Ascending aorta (tissue), 2 donors: ENCODE measurements around the gene CFTR. TPM values are rescaled to one million over a fixed set of nuclear protein-coding genes. Genes with fewer than 3 reads are reported as not detected.
A peak's percentile ranks its signal among the peaks of the same experiment; 100 is the strongest.

Experiments
- DNase-seq, 2 donors: peaks; one replicate each; pipeline ENCODE4 v3.0.0-alpha.2; 2019; ENCODE audit warnings: low spot score in 2 of 2
- H3K27ac ChIP-seq, 2 donors: fragments of 200-600 bp; sonication (generic); one replicate each; pipeline ENCODE4 v1.5.1; 2016 to 2017; ENCODE audit warnings: mild to moderate bottlenecking in 1 of 2
- H3K27me3 ChIP-seq: fragments of 200-600 bp; sonication (generic); one replicate; pipeline ENCODE4 v1.5.1; 2017
- H3K36me3 ChIP-seq, 2 donors: fragments of 200-600 bp; sonication (generic); one replicate each; pipeline ENCODE4 v1.5.1; 2016
- H3K4me1 ChIP-seq, 2 donors: fragments of 200-600 bp; sonication (generic); one replicate each; pipeline ENCODE4 v1.5.1; 2016 to 2017; ENCODE audit warnings: mild to moderate bottlenecking in 1 of 2
- H3K4me3 ChIP-seq, 2 donors: fragments of 200-600 bp; sonication (generic); one replicate each; pipeline ENCODE4 v1.5.1; 2016 to 2017; ENCODE audit warnings: mild to moderate bottlenecking in 1 of 2
- H3K9me3 ChIP-seq, 2 donors: fragments of 200-600 bp; sonication (generic); one replicate each; pipeline ENCODE4 v1.5.1; 2016
- intact Hi-C: fragments of 100-400 bp; cut with DNase I; formaldehyde crosslinking; loops from one replicate; pipeline ENCODE4 v1.15.1; 2023
- total RNA-seq: library from RNA; depleted of rRNA; stranded (reverse); fragments of >200 nt; gene quantifications from one replicate; pipeline ENCODE4 v1.1.0, GENCODE V29; 2016
- TF ChIP-seq, protein P1 (sequence below), 3 experiments: fragments of 200-600 bp in 2 of 3; fragments of 450-650 bp in 1 of 3; sonication (generic) in 2 of 3; IDR thresholded peaks; one replicate each; pipeline ENCODE4 v1.5.1; 2016 to 2019; ENCODE audit warnings: antibody characterized with exemption in 3 of 3, mild to moderate bottlenecking in 1 of 3, moderate library complexity in 1 of 3

Gene CFTR
- total RNA-seq, 1 donor from 2014 or later = 0.21 TPM

DNA sequence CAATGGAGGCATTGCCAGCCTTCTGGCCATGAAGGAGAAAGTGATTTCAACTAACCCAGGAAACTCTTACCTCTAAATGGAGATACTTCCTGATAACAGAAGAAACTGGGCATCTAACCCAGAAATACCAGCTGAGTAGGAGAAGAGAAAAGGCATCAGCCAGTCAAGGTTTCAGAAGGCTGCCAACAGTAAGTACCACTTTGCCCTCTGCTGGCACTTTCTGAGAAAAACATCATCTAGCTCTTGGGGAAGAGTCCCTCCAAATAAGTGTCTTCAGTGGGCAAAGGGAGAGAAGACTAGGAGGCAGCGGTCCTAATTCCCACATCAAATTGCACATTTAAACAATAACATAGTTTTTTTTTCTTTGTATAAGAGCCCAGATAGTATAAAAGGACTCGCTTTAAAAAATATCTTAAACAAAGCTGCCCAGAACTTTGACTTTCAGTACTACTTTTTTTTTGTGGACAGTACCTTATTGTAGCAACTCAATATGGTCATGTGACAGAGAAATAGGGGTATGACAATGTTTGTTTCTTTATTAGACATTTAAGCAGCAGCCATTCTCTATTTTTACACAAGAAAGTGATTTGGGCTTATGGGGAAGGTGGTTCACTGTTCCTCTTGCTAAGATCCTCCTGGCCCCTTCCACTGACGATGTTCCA lies 236.1 kb downstream of the CFTR start:
- H3K27me3 ChIP-seq = no peaks in the 10 kb centered on the region
- no peaks in the 10 kb centered on the region for H3K4me1 ChIP-seq
- DNase-seq = no peak
- no peaks in the 10 kb centered on the region for H3K9me3 ChIP-seq
- intact Hi-C loops = loop anchor here (2.0 to 10.0 kb wide), 3 partner anchors 255 to 501 kb away; no protein-coding TSS in a partner anchor
- H3K4me3 ChIP-seq = no peak overlapping the region
- TF ChIP-seq, protein P1, sequence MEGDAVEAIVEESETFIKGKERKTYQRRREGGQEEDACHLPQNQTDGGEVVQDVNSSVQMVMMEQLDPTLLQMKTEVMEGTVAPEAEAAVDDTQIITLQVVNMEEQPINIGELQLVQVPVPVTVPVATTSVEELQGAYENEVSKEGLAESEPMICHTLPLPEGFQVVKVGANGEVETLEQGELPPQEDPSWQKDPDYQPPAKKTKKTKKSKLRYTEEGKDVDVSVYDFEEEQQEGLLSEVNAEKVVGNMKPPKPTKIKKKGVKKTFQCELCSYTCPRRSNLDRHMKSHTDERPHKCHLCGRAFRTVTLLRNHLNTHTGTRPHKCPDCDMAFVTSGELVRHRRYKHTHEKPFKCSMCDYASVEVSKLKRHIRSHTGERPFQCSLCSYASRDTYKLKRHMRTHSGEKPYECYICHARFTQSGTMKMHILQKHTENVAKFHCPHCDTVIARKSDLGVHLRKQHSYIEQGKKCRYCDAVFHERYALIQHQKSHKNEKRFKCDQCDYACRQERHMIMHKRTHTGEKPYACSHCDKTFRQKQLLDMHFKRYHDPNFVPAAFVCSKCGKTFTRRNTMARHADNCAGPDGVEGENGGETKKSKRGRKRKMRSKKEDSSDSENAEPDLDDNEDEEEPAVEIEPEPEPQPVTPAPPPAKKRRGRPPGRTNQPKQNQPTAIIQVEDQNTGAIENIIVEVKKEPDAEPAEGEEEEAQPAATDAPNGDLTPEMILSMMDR (IDR thresholded peaks at IDR 0.05) = peak in 2 of 3 experiments; percentile 33 to 46
- peaks cover 0 to 4% of the 10 kb centered on the region in 2 donors for H3K36me3 ChIP-seq
- no peak overlapping the region for H3K27ac ChIP-seq

DNA sequence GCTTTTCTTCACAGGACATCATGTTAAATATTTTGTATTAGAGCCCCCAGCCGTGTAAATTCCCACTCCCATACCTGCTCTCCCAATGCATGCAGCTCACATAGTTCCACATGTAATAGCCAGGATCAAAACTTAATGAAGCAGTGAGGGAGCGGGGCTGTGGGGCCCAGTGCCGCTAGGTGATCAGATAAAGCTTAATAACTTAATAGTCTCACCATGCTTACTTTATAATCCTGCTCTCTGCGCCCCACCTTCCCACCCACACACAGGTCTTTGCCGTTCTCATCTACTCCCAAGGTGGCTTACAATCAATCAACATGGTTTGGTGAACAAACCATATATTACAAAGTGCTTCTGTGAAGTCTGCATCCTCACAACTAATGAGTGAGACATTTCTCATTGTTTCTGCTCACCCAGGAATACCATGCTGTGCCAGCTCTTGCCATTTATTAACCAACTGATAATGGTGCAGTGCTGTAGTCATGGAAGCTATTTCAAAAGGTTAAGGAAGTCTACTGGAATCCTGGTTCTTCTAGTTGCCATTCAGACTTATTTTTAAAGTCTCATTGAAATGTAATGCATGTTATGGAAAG lies 237.0 kb downstream of the CFTR start:
- no peaks in the 10 kb centered on the region for H3K27me3 ChIP-seq
- H3K27ac ChIP-seq = no peak overlapping the region
- no peaks in the 10 kb centered on the region for H3K4me1 ChIP-seq
- intact Hi-C loops = loop anchor here (2.0 to 10.0 kb wide), 3 partner anchors 256 to 502 kb away; no protein-coding TSS in a partner anchor
- TF ChIP-seq, protein P1 (IDR thresholded peaks at IDR 0.05) = no peak
- H3K36me3 ChIP-seq = peaks cover 0 to 4% of the 10 kb centered on the region in 2 donors
- no peaks in the 10 kb centered on the region for H3K9me3 ChIP-seq
- no peak overlapping the region for H3K4me3 ChIP-seq
- no peak for DNase-seq

DNA sequence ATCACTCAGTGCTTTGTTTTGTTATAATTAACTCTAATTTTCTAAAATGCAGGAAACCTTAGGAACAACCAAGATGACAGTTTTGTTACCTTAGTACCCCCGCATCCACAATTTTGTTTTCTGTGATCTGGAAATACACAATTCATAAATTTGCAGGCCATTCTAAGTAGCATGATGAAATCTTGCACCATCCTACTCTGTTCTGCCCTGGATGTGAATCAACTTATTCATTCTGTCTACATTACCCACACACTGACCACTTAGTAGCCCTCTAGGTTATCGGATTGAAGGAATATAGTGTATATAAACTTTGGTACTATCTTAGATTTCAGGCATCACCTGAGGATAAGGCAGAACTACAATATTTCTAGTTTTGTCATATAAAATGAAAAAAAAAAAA lies 237.5 kb downstream of the CFTR start:
- intact Hi-C loops = loop anchor here (2.0 to 10.0 kb wide), 3 partner anchors 257 to 503 kb away; no protein-coding TSS in a partner anchor
- TF ChIP-seq, protein P1 (IDR thresholded peaks at IDR 0.05) = no peak
- no peaks in the 10 kb centered on the region for H3K27me3 ChIP-seq
- no peak overlapping the region for H3K4me3 ChIP-seq
- no peaks in the 10 kb centered on the region for H3K9me3 ChIP-seq
- peaks cover 0 to 4% of the 10 kb centered on the region in 2 donors for H3K36me3 ChIP-seq
- H3K27ac ChIP-seq = no peak overlapping the region
- no peak for DNase-seq
- H3K4me1 ChIP-seq = no peaks in the 10 kb centered on the region

Other genes starting within 250 kb of the CFTR start
- gene WNT2, start 157.0 kb upstream of the CFTR start, total RNA-seq = 6.1 TPM
- not detected for gene ASZ1, start 52.5 kb upstream of the CFTR start, total RNA-seq